Fibroblast of skin of back (primary cell): ENCODE results near the gene KLHL15.
"Not testable (repeated sequence)": the region's sequence is repeated elsewhere in the genome, so short reads cannot be mapped to it uniquely, and the experiment has no call there.

Source experiments
- DNase-seq: peaks from one replicate; pipeline ENCODE4 v3.0.0-alpha.2; 2013

The KLHL15 gene

GRCh38 chrX:24014388-24015018 lies 12.5 kb downstream of the KLHL15 start:
- no peak for DNase-seq

- DNase-seq, result no peak
Observed at GRCh38 chrX:24012266-24012665, 14.7 kb downstream of the KLHL15 start.

- DNase-seq, result no peak
Observed at GRCh38 chrX:24005867-24006266, 21.1 kb downstream of the KLHL15 start.

GRCh38 chrX:24005028-24005427 lies 22.0 kb downstream of the KLHL15 start:
- no peak for DNase-seq

GRCh38 chrX:24002792-24003191 lies 24.2 kb downstream of the KLHL15 start:
- DNase-seq, result no peak

GRCh38 chrX:24002167-24002566 lies 24.8 kb downstream of the KLHL15 start:
- DNase-seq, result no peak

GRCh38 chrX:23999671-24000070 lies 27.3 kb downstream of the KLHL15 start:
- no peak for DNase-seq

- DNase-seq, result peak; percentile 4
Observed at GRCh38 chrX:23993012-23993633, 33.9 kb downstream of the KLHL15 start.

GRCh38 chrX:23992431-23992830 lies 34.6 kb downstream of the KLHL15 start:
- DNase-seq, result no peak

- DNase-seq, result no peak
Observed at GRCh38 chrX:23990455-23990854, 36.5 kb downstream of the KLHL15 start.

GRCh38 chrX:23989689-23990088 lies 37.3 kb downstream of the KLHL15 start:
- no peak for DNase-seq

GRCh38 chrX:23982891-23983290 lies 44.1 kb downstream of the KLHL15 start:
- no peak for DNase-seq

- DNase-seq, result no peak
Observed at GRCh38 chrX:23981711-23982110, 45.3 kb downstream of the KLHL15 start.

GRCh38 chrX:23981222-23981621 lies 45.8 kb downstream of the KLHL15 start:
- DNase-seq, result no peak

GRCh38 chrX:23980011-23980441 lies 47.0 kb downstream of the KLHL15 start:
- no peak for DNase-seq

- DNase-seq, result peak; percentile 16
Observed at GRCh38 chrX:23978491-23978890, 48.5 kb downstream of the KLHL15 start.

- DNase-seq, result not testable (repeated sequence)
Observed at GRCh38 chrX:23965630-23966029, 61.4 kb downstream of the KLHL15 start.

GRCh38 chrX:23964191-23964590 lies 62.8 kb downstream of the KLHL15 start:
- DNase-seq, result no peak

- DNase-seq, result no peak
Observed at GRCh38 chrX:23959781-23960180, 67.2 kb downstream of the KLHL15 start.

- no peak for DNase-seq
Observed at GRCh38 chrX:23954396-23954795, 72.6 kb downstream of the KLHL15 start.

GRCh38 chrX:23953908-23954269 lies 73.1 kb downstream of the KLHL15 start:
- DNase-seq, result no peak

GRCh38 chrX:23952984-23953907 lies 73.7 kb downstream of the KLHL15 start:
- no peak for DNase-seq

- DNase-seq, result no peak
Observed at GRCh38 chrX:23952391-23952790, 74.6 kb downstream of the KLHL15 start.

GRCh38 chrX:23945206-23945605 lies 81.8 kb downstream of the KLHL15 start:
- DNase-seq, result no peak
